Measurements from ENCODE around the gene ZNF688. TPM values are rescaled to one million over a fixed set of nuclear protein-coding genes. Genes with fewer than 3 reads are reported as not detected.
"Not testable (repeated sequence)": the region's sequence is repeated elsewhere in the genome, so short reads cannot be mapped to it uniquely, and the experiment has no call there.

The ZNF688 gene
- total and polyA plus RNA-seq, 5 donors from 2014 or later, result 12.1 to 59.1 (median 50.0) TPM

GRCh38 chr16:30540916-30541464 lies 30.5 kb downstream of the ZNF688 start:
- H3K27ac ChIP-seq (ENCODE audit: insufficient read depth, low read length, poor library complexity, severe bottlenecking); H3K4me3 ChIP-seq (ENCODE audit: low read depth, low read length); H3K27ac Mint-ChIP-seq; H3K36me3 Mint-ChIP-seq; H3K4me3 Mint-ChIP-seq; H3K9me3 Mint-ChIP-seq; H3K9me3 ChIP-seq (ENCODE audit: control insufficient read depth in 2 of 2, low read length in 2 of 2); H3K36me3 ChIP-seq (ENCODE audit: control insufficient read depth, insufficient read depth, low read length); DNase-seq; H3K27me3 Mint-ChIP-seq; H3K27me3 ChIP-seq (ENCODE audit: control insufficient read depth, insufficient read depth, low read length); H3K4me1 ChIP-seq (ENCODE audit: control insufficient read depth, insufficient read depth, low read length, poor library complexity, severe bottlenecking); ATAC-seq (ENCODE audit: low read depth in 2 of 2): not testable (repeated sequence)
- peaks cover 4 to 29% (median 14%) of the 10 kb centered on the region in 4 donors for H3K4me1 Mint-ChIP-seq

- not testable (repeated sequence) for H3K27me3 ChIP-seq (ENCODE audit: control insufficient read depth, insufficient read depth, low read length); H3K9me3 ChIP-seq (ENCODE audit: control insufficient read depth in 2 of 2, low read length in 2 of 2); H3K36me3 ChIP-seq (ENCODE audit: control insufficient read depth, insufficient read depth, low read length); ATAC-seq (ENCODE audit: low read depth in 2 of 2); DNase-seq; H3K27ac Mint-ChIP-seq; H3K27ac ChIP-seq (ENCODE audit: insufficient read depth, low read length, poor library complexity, severe bottlenecking); H3K4me3 ChIP-seq (ENCODE audit: low read depth, low read length); H3K36me3 Mint-ChIP-seq; H3K9me3 Mint-ChIP-seq; H3K27me3 Mint-ChIP-seq
- peaks cover 9 to 35% (median 19%) of the 10 kb centered on the region in 4 donors for H3K4me1 Mint-ChIP-seq
- H3K4me3 Mint-ChIP-seq, result peak overlapping the region in 1 of 4 donors; percentile 11
- H3K4me1 ChIP-seq (ENCODE audit: control insufficient read depth, insufficient read depth, low read length, poor library complexity, severe bottlenecking), result peaks cover 14% of the 10 kb centered on the region
These were observed 31.5 kb downstream of the ZNF688 start for GRCh38 chr16:30539986-30540526.

- H3K27ac ChIP-seq (ENCODE audit: insufficient read depth, low read length, poor library complexity, severe bottlenecking), result no peak overlapping the region
- H3K27ac Mint-ChIP-seq, result no peak overlapping the region
- peaks cover 10 to 38% (median 22%) of the 10 kb centered on the region in 4 donors for H3K4me1 Mint-ChIP-seq
- no peak for DNase-seq
- peaks cover 5% of the 10 kb centered on the region for H3K36me3 Mint-ChIP-seq
- no peaks in the 10 kb centered on the region for H3K27me3 Mint-ChIP-seq
- no peaks in the 10 kb centered on the region for H3K9me3 Mint-ChIP-seq
- H3K27me3 ChIP-seq (ENCODE audit: control insufficient read depth, insufficient read depth, low read length), result no peaks in the 10 kb centered on the region
- H3K4me3 ChIP-seq (ENCODE audit: low read depth, low read length), result no peak overlapping the region
- peaks cover 18% of the 10 kb centered on the region for H3K4me1 ChIP-seq (ENCODE audit: control insufficient read depth, insufficient read depth, low read length, poor library complexity, severe bottlenecking)
- peak overlapping the region in 1 of 4 donors; percentile 11 for H3K4me3 Mint-ChIP-seq
- H3K36me3 ChIP-seq (ENCODE audit: control insufficient read depth, insufficient read depth, low read length), result no peaks in the 10 kb centered on the region
- no peak for ATAC-seq (ENCODE audit: low read depth in 2 of 2)
- no peaks in the 10 kb centered on the region for H3K9me3 ChIP-seq (ENCODE audit: control insufficient read depth in 2 of 2, low read length in 2 of 2)
These were observed 32.2 kb downstream of the ZNF688 start for GRCh38 chr16:30539000-30539964.

GRCh38 chr16:30536391-30537024 lies 35.0 kb downstream of the ZNF688 start:
- Histone ChIP-seq H3K4me1 (ENCODE audit: control insufficient read depth, insufficient read depth, low read length, poor library complexity, severe bottlenecking) (peaks cover 32% of the 10 kb centered on the region), H3K4me3 (ENCODE audit: low read depth, low read length) (peak overlapping the region; percentile 94), H3K27ac (ENCODE audit: insufficient read depth, low read length, poor library complexity, severe bottlenecking) (peak overlapping the region; percentile 90)
- H3K36me3 ChIP-seq (ENCODE audit: control insufficient read depth, insufficient read depth, low read length); H3K27me3 ChIP-seq (ENCODE audit: control insufficient read depth, insufficient read depth, low read length); H3K9me3 Mint-ChIP-seq; H3K36me3 Mint-ChIP-seq; ATAC-seq (ENCODE audit: low read depth in 2 of 2); H3K27me3 Mint-ChIP-seq; DNase-seq; H3K9me3 ChIP-seq (ENCODE audit: control insufficient read depth in 2 of 2, low read length in 2 of 2): not testable (repeated sequence)
- Mint-ChIP-seq H3K27ac (peak overlapping the region; percentile 96 to 99 (median 98)), H3K4me3 (peak overlapping the region; percentile 89 to 99 (median 96)), H3K4me1 (peaks cover 10 to 50% (median 25%) of the 10 kb centered on the region in 4 donors)

- H3K27ac Mint-ChIP-seq, result peak overlapping the region; percentile 96 to 99 (median 98)
- H3K4me1 ChIP-seq (ENCODE audit: control insufficient read depth, insufficient read depth, low read length, poor library complexity, severe bottlenecking), result peaks cover 32% of the 10 kb centered on the region
- no peaks in the 10 kb centered on the region for H3K9me3 Mint-ChIP-seq
- H3K27me3 Mint-ChIP-seq, result no peaks in the 10 kb centered on the region
- peaks cover 10 to 51% (median 25%) of the 10 kb centered on the region in 4 donors for H3K4me1 Mint-ChIP-seq
- ATAC-seq (ENCODE audit: low read depth in 2 of 2) (peak; percentile 50 to 52), DNase-seq (peak; percentile 34 to 81 (median 45))
- H3K4me3 ChIP-seq (ENCODE audit: low read depth, low read length), result peak overlapping the region; percentile 94
- no peaks in the 10 kb centered on the region for H3K9me3 ChIP-seq (ENCODE audit: control insufficient read depth in 2 of 2, low read length in 2 of 2)
- peak overlapping the region; percentile 90 for H3K27ac ChIP-seq (ENCODE audit: insufficient read depth, low read length, poor library complexity, severe bottlenecking)
- peak overlapping the region; percentile 89 to 99 (median 96) for H3K4me3 Mint-ChIP-seq
- peaks cover 5% of the 10 kb centered on the region for H3K36me3 ChIP-seq (ENCODE audit: control insufficient read depth, insufficient read depth, low read length)
- H3K27me3 ChIP-seq (ENCODE audit: control insufficient read depth, insufficient read depth, low read length), result no peaks in the 10 kb centered on the region
- H3K36me3 Mint-ChIP-seq, result peaks cover 13% of the 10 kb centered on the region
These were observed 35.7 kb downstream of the ZNF688 start for GRCh38 chr16:30535777-30536190.

- DNase-seq, result peak in 2 of 3 donors; percentile 25 to 85
- peak; percentile 22 to 26 for ATAC-seq (ENCODE audit: low read depth in 2 of 2)
- Histone ChIP-seq H3K27ac (ENCODE audit: insufficient read depth, low read length, poor library complexity, severe bottlenecking) (peak overlapping the region; percentile 90), H3K4me3 (ENCODE audit: low read depth, low read length) (peak overlapping the region; percentile 94), H3K36me3 (ENCODE audit: control insufficient read depth, insufficient read depth, low read length) (peaks cover 5% of the 10 kb centered on the region), H3K4me1 (ENCODE audit: control insufficient read depth, insufficient read depth, low read length, poor library complexity, severe bottlenecking) (peaks cover 32% of the 10 kb centered on the region), H3K27me3 (ENCODE audit: control insufficient read depth, insufficient read depth, low read length) (no peaks in the 10 kb centered on the region), H3K9me3 (ENCODE audit: control insufficient read depth in 2 of 2, low read length in 2 of 2) (no peaks in the 10 kb centered on the region)
- peaks cover 14% of the 10 kb centered on the region for H3K36me3 Mint-ChIP-seq
- H3K27ac Mint-ChIP-seq, result peak overlapping the region; percentile 96 to 99 (median 98)
- no peaks in the 10 kb centered on the region for H3K27me3 Mint-ChIP-seq
- no peaks in the 10 kb centered on the region for H3K9me3 Mint-ChIP-seq
- peaks cover 10 to 55% (median 25%) of the 10 kb centered on the region in 4 donors for H3K4me1 Mint-ChIP-seq
- peak overlapping the region; percentile 89 to 99 (median 96) for H3K4me3 Mint-ChIP-seq
These were observed 36.3 kb downstream of the ZNF688 start for GRCh38 chr16:30535106-30535776.
